CD4-positive, alpha-beta T cell (primary cell): ENCODE results near the gene B3GALT6. TPM values are rescaled to one million over a fixed set of nuclear protein-coding genes. Genes with fewer than 3 reads are reported as not detected.

ENCODE experiments used
- ATAC-seq: fragments of 200-7000 bp; cut with Tn5 transposase; one replicate; pipeline ENCODE4 v1.10.0; 2022; ENCODE audit warnings: mild to moderate bottlenecking; ENCODE audit not compliant: poor library complexity
- CTCF ChIA-PET: fragments of 350-600 bp; sonication (Branson Sonifier 250); formaldehyde crosslinking; loops from one replicate; lab custom pipeline; 2021; ENCODE audit warnings: antibody characterized with exemption, inconsistent platforms; lab: Charles Lee
- POLR2A ChIA-PET: fragments of 350-600 bp; sonication (Branson Sonifier 250); formaldehyde crosslinking; loops from one replicate; lab custom pipeline; 2021; ENCODE audit warnings: antibody characterized with exemption, inconsistent platforms; lab: Charles Lee
- DNase-seq, 14 experiments: peaks; one replicate each; pipeline ENCODE4 v3.0.0-alpha.2; 2013 to 2020; ENCODE audit warnings: mixed read lengths in 2 of 14
- H3K27ac ChIP-seq, 2 donors: one replicate each; pipeline versions ENCODE4 v1.5.1 to v1.7.0; 2013; ENCODE audit warnings: low read length in 2 of 2, low read depth in 1 of 2, mild to moderate bottlenecking in 1 of 2
- H3K27me3 ChIP-seq, 2 experiments: 1 replicate in 1 of 2; 2 replicates in 1 of 2; pipeline versions ENCODE4 v1.6.1 to v1.7.0; 2013; ENCODE audit warnings: low read length in 2 of 2, control low read depth in 1 of 2, mild to moderate bottlenecking in 1 of 2, moderate library complexity in 1 of 2; ENCODE audit not compliant: insufficient read depth in 2 of 2, control insufficient read depth in 1 of 2
- H3K36me3 ChIP-seq: one replicate; pipeline ENCODE4 v1.6.1; 2013; ENCODE audit warnings: low read length, control low read depth; ENCODE audit not compliant: insufficient read depth
- H3K4me1 ChIP-seq: one replicate; pipeline ENCODE4 v1.6.1; 2013; ENCODE audit warnings: low read length, control low read depth; ENCODE audit not compliant: insufficient read depth
- H3K4me3 ChIP-seq: one replicate; pipeline ENCODE4 v1.5.1; 2013; ENCODE audit warnings: mild to moderate bottlenecking, low read length, moderate library complexity
- H3K9me3 ChIP-seq, 2 experiments: 1 replicate in 1 of 2; 2 replicates in 1 of 2; pipeline versions ENCODE4 v1.6.1 to v1.7.0; 2013; ENCODE audit warnings: low read length in 2 of 2, mild to moderate bottlenecking in 2 of 2, control low read depth in 1 of 2, moderate library complexity in 1 of 2; ENCODE audit not compliant: control insufficient read depth in 1 of 2, insufficient read depth in 1 of 2
- H3K27ac Mint-ChIP-seq: one replicate; pipeline ENCODE4 v1.8.0; 2020; ENCODE audit warnings: mixed read lengths
- H3K27me3 Mint-ChIP-seq: one replicate; pipeline ENCODE4 v1.8.0; 2021; ENCODE audit warnings: mixed read lengths
- H3K36me3 Mint-ChIP-seq: one replicate; pipeline ENCODE4 v1.8.0; 2021; ENCODE audit warnings: low read depth, mixed read lengths
- H3K4me1 Mint-ChIP-seq: one replicate; pipeline ENCODE4 v1.8.0; 2021; ENCODE audit warnings: low read depth, mixed read lengths
- H3K4me3 Mint-ChIP-seq: one replicate; pipeline ENCODE4 v1.8.0; 2020; ENCODE audit warnings: mild to moderate bottlenecking, mixed read lengths
- H3K9me3 Mint-ChIP-seq: one replicate; pipeline ENCODE4 v1.8.0; 2020; ENCODE audit warnings: mixed read lengths
- CTCF ChIP-seq: fragments of 200-600 bp; IDR thresholded peaks from one replicate; pipeline ENCODE4 v1.8.0; 2022; ENCODE audit warnings: antibody characterized with exemption, mild to moderate bottlenecking
- intact Hi-C, 2 experiments: fragments of 100-400 bp; cut with DNase I in 1 of 2; cut with micrococcal nuclease in 1 of 2; formaldehyde crosslinking; loops; one replicate each; pipeline versions ENCODE4 v1.15.1 to v1.9.0; 2023 to 2025; cut with DNase I, micrococcal nuclease
- total RNA-seq, 174 experiments: library from RNA in 2 of 174; stranded (reverse) in 2 of 174; gene quantifications; one replicate each; pipeline ENCODE4 v1.2.3 and lab custom pipeline; 2021 to 2026

Gene B3GALT6
- total RNA-seq, 2 experiments from 2014 or later: 4.9 to 5.1 TPM

- ChIA-PET CTCF (no interaction called here), POLR2A (no interaction called here)
- intact Hi-C loops: no loop called here
- Histone ChIP-seq H3K36me3 (no peaks in the 10 kb centered on the region), H3K4me3 (no peak overlapping the region), H3K9me3 (peaks cover 0 to 18% of the 10 kb centered on the region in 2 experiments), H3K27me3 (peaks cover 11 to 17% of the 10 kb centered on the region in 2 experiments), H3K4me1 (peaks cover 17% of the 10 kb centered on the region), H3K27ac (no peak overlapping the region)
- Mint-ChIP-seq H3K4me3 (no peak overlapping the region), H3K27me3 (no peaks in the 10 kb centered on the region), H3K9me3 (no peaks in the 10 kb centered on the region), H3K36me3 (no peaks in the 10 kb centered on the region), H3K4me1 (no peaks in the 10 kb centered on the region), H3K27ac (no peak overlapping the region)
- DNase-seq (no peak), ATAC-seq (no peak)
- no peak for TF ChIP-seq CTCF
Measured at GRCh38 chr1:1245817-1246576, 14.0 kb downstream of the B3GALT6 start.

GRCh38 chr1:1246577-1247340 is 14.7 kb downstream of the B3GALT6 start, which contains the start of gene C1QTNF12:
Gene C1QTNF12 (minus strand): TSS chr1:1246722. CDS start chr1:1246690, 32 bp downstream.
- no peak for DNase-seq
- intact Hi-C loops: no loop called here

More at GRCh38 chr1:1246577-1247340, 14.7 kb downstream of the B3GALT6 start, which contains the start of gene C1QTNF12:
- TF ChIP-seq CTCF: no peak
- no peaks in the 10 kb centered on the region for H3K36me3 Mint-ChIP-seq
- Histone ChIP-seq H3K27ac (no peak within 1 kb of the TSS), H3K9me3 (peaks cover 0 to 10% of the 10 kb centered on the region in 2 experiments), H3K4me3 (no peak within 1 kb of the TSS), H3K27me3 (peaks cover 11 to 17% of the 10 kb centered on the region in 2 experiments), H3K4me1 (peaks cover 24% of the 10 kb centered on the region), H3K36me3 (no peaks in the 10 kb centered on the region)
- H3K4me3 Mint-ChIP-seq: no peak within 1 kb of the TSS
- no peak for ATAC-seq
- H3K9me3 Mint-ChIP-seq: no peaks in the 10 kb centered on the region
- ChIA-PET POLR2A (no interaction called here), CTCF (no interaction called here)
- no peaks in the 10 kb centered on the region for H3K27me3 Mint-ChIP-seq
- no peaks in the 10 kb centered on the region for H3K4me1 Mint-ChIP-seq
- H3K27ac Mint-ChIP-seq: no peak within 1 kb of the TSS
